GM12864 (cell line): ENCODE results near the gene COL28A1.

Experiments used
- DNase-seq: peaks from one replicate; pipeline ENCODE4 v3.0.0-alpha.2; 2011; ENCODE audit warnings: low read depth
- H3K4me3 ChIP-seq: 2 replicates; pipeline ENCODE4 v1.5.1; 2011; ENCODE audit warnings: mild to moderate bottlenecking, low read depth, low read length, control low read depth
- CTCF ChIP-seq: IDR thresholded peaks from 2 replicates; pipeline ENCODE4 v1.5.1; 2011; ENCODE audit warnings: low read depth, mild to moderate bottlenecking, moderate library complexity, low read length, control low read depth, inconsistent platforms; ENCODE audit errors: missing control alignments

COL28A1 gene

GRCh38 chr7:7452119-7452518 is 83.6 kb downstream of the COL28A1 start:
- TF ChIP-seq CTCF, result no peak
- H3K4me3 ChIP-seq, result no peak overlapping the region
- no peak for DNase-seq

GRCh38 chr7:7449055-7449454 is 86.6 kb downstream of the COL28A1 start:
- no peak for DNase-seq
- TF ChIP-seq CTCF, result no peak

DNA sequence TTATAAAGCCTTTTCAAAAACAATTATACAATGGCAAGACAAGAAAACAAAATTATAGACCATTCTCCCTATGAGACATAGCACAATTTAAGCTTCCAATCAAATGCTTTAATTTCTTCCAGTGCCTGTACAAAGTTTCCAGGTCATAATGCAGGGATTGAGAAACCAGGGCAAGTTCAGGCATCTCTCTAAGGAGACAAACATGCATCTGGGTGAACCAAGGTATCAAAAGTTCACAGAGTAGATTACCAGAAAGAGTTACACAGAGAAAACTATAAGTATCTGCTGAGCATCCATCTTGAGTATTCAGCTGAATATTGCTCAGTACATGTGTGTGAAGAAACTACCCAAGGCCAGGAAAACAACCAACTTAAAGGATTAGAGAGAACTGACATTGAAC is 89.1 kb downstream of the COL28A1 start:
- no peak for TF ChIP-seq CTCF
- H3K4me3 ChIP-seq, result no peak overlapping the region

More at GRCh38 chr7:7449055-7449454, 86.6 kb downstream of the COL28A1 start:
- H3K4me3 ChIP-seq, result no peak overlapping the region

GRCh38 chr7:7443806-7444350 is 91.8 kb downstream of the COL28A1 start:
- no peak for DNase-seq
- H3K4me3 ChIP-seq, result no peak overlapping the region
- no peak for TF ChIP-seq CTCF

More for the DNA sequence above, 89.1 kb downstream of the COL28A1 start:
- no peak for DNase-seq

- no peak for DNase-seq
- no peak overlapping the region for H3K4me3 ChIP-seq
- no peak for TF ChIP-seq CTCF
Observed at GRCh38 chr7:7439564-7439963, 96.1 kb downstream of the COL28A1 start.

GRCh38 chr7:7438851-7439250 is 96.8 kb downstream of the COL28A1 start:
- no peak overlapping the region for H3K4me3 ChIP-seq
- no peak for TF ChIP-seq CTCF
- DNase-seq, result no peak

- DNase-seq, result no peak
- H3K4me3 ChIP-seq, result no peak overlapping the region
- no peak for TF ChIP-seq CTCF
Observed at GRCh38 chr7:7435978-7436377, 99.7 kb downstream of the COL28A1 start.
